ENCODE measurements around the gene RPTOR. TPM values are rescaled to one million over a fixed set of nuclear protein-coding genes. Genes with fewer than 3 reads are reported as not detected.

The RPTOR gene
- total RNA-seq, 1 donor from 2014 or later, result 65.9 TPM

DNA sequence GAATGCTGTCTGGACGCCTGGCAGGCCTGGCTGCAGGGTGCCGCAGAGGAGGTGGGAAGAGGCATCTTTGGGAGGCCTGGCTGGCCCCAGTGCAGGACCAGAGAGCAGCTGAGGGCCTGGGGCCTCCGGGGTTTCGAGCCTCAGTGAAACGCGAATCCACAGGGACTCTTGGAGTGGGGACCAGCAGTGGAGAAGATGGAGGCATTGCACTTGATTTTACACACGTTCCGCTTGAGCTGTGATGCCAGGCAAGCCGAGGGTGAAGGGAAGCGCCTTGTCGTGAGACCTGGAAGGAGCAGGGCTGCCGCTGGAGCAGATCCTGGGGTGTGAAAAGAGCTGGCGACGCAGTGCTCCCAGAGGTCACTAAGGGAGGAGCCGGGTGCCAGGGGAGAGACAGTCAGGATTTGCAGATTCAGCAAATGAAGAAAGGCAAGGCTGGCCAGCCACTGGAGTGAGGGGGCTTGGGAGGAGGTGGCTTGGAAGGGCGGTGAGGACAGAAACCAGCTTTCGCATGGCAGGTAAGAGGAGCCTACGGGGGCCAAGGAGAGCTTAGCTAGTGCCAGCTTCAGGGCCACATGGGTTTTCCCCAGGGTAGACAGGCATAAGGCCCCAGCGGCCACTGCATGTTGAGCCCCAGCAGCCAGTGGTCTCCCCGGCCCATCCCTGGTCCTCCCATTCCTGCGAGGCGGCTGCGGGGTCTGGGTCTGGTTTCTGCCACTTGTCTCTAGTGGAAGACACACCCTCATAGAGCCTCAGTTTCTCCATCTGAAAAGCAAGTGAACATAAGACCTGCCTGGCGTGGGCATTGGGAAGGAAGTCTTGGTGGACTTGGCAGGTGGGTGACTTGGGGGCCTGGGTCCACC, 271.8 kb downstream of the RPTOR start:
- H3K27me3 Mint-ChIP-seq, result no peaks in the 10 kb centered on the region
- CTCF ChIA-PET, result no interaction called here
- ATAC-seq (ENCODE audit: low read depth), result no peak
- intact Hi-C loops (cut with micrococcal nuclease), result no loop called here
- no peaks in the 10 kb centered on the region for H3K9me3 Mint-ChIP-seq
- H3K27ac Mint-ChIP-seq, result no peak overlapping the region
- no peak for TF ChIP-seq CTCF (IDR thresholded peaks at IDR 0.05)
- H3K4me3 Mint-ChIP-seq, result no peak overlapping the region
- H3K36me3 Mint-ChIP-seq (ENCODE audit: low read depth), result peaks cover 19% of the 10 kb centered on the region
- peaks cover 17% of the 10 kb centered on the region for H3K4me1 Mint-ChIP-seq
- POLR2A ChIA-PET, result no interaction called here
- DNase-seq, result no peak

- ChIA-PET CTCF (no interaction called here), POLR2A (no interaction called here)
- ATAC-seq (ENCODE audit: low read depth) (no peak), DNase-seq (no peak)
- H3K4me3 Mint-ChIP-seq, result no peak overlapping the region
- TF ChIP-seq CTCF (IDR thresholded peaks at IDR 0.05), result no peak
- intact Hi-C loops (cut with micrococcal nuclease), result no loop called here
- peaks cover 8% of the 10 kb centered on the region for H3K4me1 Mint-ChIP-seq
- H3K36me3 Mint-ChIP-seq (ENCODE audit: low read depth), result peaks cover 23% of the 10 kb centered on the region
- H3K27me3 Mint-ChIP-seq, result no peaks in the 10 kb centered on the region
- no peak overlapping the region for H3K27ac Mint-ChIP-seq
- no peaks in the 10 kb centered on the region for H3K9me3 Mint-ChIP-seq
These were observed 272.7 kb downstream of the RPTOR start for GRCh38 chr17:80817321-80817845.

GRCh38 chr17:80817861-80818260, 273.2 kb downstream of the RPTOR start:
- no peak overlapping the region for H3K27ac Mint-ChIP-seq
- peaks cover 24% of the 10 kb centered on the region for H3K36me3 Mint-ChIP-seq (ENCODE audit: low read depth)
- peaks cover 4% of the 10 kb centered on the region for H3K4me1 Mint-ChIP-seq
- DNase-seq (no peak), ATAC-seq (ENCODE audit: low read depth) (no peak)
- CTCF ChIA-PET, result no interaction called here
- no peak for TF ChIP-seq CTCF (IDR thresholded peaks at IDR 0.05)
- no peak overlapping the region for H3K4me3 Mint-ChIP-seq
- H3K9me3 Mint-ChIP-seq, result no peaks in the 10 kb centered on the region
- intact Hi-C loops (cut with micrococcal nuclease), result no loop called here
- POLR2A ChIA-PET, result no interaction called here
- H3K27me3 Mint-ChIP-seq, result no peaks in the 10 kb centered on the region

DNA sequence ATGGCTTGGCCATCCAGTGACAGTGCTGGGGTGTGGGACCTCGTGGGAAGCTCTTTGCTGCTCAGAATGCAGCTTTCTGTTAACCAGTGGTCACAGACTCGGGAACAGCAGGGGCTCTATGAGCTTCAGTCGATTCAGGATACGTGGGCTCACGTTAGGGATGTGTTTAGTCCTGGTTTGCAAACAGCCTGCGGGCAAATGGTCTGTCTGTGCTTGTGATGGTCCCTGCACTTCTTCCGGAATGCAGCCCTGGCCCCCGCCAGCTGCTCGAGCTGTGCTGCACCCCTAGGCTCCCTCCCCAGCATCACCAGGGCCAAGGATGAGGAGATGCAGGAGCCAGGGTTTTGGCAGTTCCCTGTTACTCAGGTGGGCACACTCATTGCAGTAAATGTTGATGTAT, 274.2 kb downstream of the RPTOR start:
- no peak for TF ChIP-seq CTCF (IDR thresholded peaks at IDR 0.05)
- CTCF ChIA-PET, result no interaction called here
- DNase-seq (no peak), ATAC-seq (ENCODE audit: low read depth) (no peak)
- intact Hi-C loops (cut with micrococcal nuclease), result no loop called here
- peaks cover 31% of the 10 kb centered on the region for H3K36me3 Mint-ChIP-seq (ENCODE audit: low read depth)
- POLR2A ChIA-PET, result no interaction called here
- no peaks in the 10 kb centered on the region for H3K27me3 Mint-ChIP-seq
- H3K4me1 Mint-ChIP-seq, result peaks cover 4% of the 10 kb centered on the region
- no peak overlapping the region for H3K27ac Mint-ChIP-seq
- no peaks in the 10 kb centered on the region for H3K9me3 Mint-ChIP-seq
- no peak overlapping the region for H3K4me3 Mint-ChIP-seq

- H3K27ac Mint-ChIP-seq, result no peak overlapping the region
- DNase-seq (no peak), ATAC-seq (ENCODE audit: low read depth) (no peak)
- TF ChIP-seq CTCF (IDR thresholded peaks at IDR 0.05), result no peak
- ChIA-PET CTCF (no interaction called here), POLR2A (no interaction called here)
- no peaks in the 10 kb centered on the region for H3K9me3 Mint-ChIP-seq
- no peak overlapping the region for H3K4me3 Mint-ChIP-seq
- H3K4me1 Mint-ChIP-seq, result peaks cover 4% of the 10 kb centered on the region
- intact Hi-C loops (cut with micrococcal nuclease), result no loop called here
- H3K36me3 Mint-ChIP-seq (ENCODE audit: low read depth), result peaks cover 30% of the 10 kb centered on the region
- H3K27me3 Mint-ChIP-seq, result no peaks in the 10 kb centered on the region
These were observed 275.0 kb downstream of the RPTOR start for GRCh38 chr17:80819422-80820164.
